Gastrocnemius medialis (tissue), 4 donors: ENCODE measurements around the gene ASZ1.

Source experiments
- POLR2A ChIP-seq, 2 donors: fragments of 450-650 bp; IDR thresholded peaks; one replicate each; pipeline ENCODE4 v1.6.1; 2017; ENCODE audit warnings: antibody characterized with exemption in 2 of 2, mild to moderate bottlenecking in 2 of 2, moderate library complexity in 2 of 2
- TF ChIP-seq, protein P1 (sequence below), 5 experiments: fragments of 450-650 bp in 3 of 5; fragments of 200-600 bp in 2 of 5; sonication (generic) in 2 of 5; IDR thresholded peaks in 4 of 5; conservative IDR thresholded peaks in 1 of 5; 1 replicate in 4 of 5; 2 replicates in 1 of 5; pipeline ENCODE4 v1.5.1; 2016 to 2019; ENCODE audit warnings: antibody characterized with exemption in 5 of 5, mild to moderate bottlenecking in 3 of 5, moderate library complexity in 3 of 5

DNA sequence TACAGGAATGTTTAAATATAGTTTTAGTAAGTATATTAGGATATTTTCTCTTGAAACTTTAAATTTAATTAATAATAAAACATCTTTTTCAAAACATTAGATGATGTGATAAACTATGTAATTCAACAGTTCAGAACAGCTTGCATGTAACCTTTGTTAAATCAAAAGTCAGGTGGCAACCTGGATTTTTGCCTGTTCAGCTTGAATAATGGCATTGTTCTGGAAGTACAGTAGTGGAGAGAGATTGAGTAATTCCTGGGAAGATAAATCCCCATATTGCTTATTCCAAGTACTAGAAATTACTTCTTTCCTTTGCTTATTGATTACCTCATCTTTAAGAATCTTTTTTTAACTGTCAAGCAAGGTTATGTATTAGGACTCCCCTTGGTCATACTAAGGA, 32.4 kb upstream of the ASZ1 start:
- TF ChIP-seq, protein P1, sequence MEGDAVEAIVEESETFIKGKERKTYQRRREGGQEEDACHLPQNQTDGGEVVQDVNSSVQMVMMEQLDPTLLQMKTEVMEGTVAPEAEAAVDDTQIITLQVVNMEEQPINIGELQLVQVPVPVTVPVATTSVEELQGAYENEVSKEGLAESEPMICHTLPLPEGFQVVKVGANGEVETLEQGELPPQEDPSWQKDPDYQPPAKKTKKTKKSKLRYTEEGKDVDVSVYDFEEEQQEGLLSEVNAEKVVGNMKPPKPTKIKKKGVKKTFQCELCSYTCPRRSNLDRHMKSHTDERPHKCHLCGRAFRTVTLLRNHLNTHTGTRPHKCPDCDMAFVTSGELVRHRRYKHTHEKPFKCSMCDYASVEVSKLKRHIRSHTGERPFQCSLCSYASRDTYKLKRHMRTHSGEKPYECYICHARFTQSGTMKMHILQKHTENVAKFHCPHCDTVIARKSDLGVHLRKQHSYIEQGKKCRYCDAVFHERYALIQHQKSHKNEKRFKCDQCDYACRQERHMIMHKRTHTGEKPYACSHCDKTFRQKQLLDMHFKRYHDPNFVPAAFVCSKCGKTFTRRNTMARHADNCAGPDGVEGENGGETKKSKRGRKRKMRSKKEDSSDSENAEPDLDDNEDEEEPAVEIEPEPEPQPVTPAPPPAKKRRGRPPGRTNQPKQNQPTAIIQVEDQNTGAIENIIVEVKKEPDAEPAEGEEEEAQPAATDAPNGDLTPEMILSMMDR (IDR thresholded peaks at IDR 0.05 in 4 of 5, conservative IDR thresholded peaks at IDR 0.05 in 1 of 5) = no peak
- no peak for TF ChIP-seq POLR2A (IDR thresholded peaks at IDR 0.05)
